ENCODE data around the gene CCL11. TPM values are rescaled to one million over a fixed set of nuclear protein-coding genes. Genes with fewer than 3 reads are reported as not detected.

Gene CCL11
- total RNA-seq, 1 experiment from 2014 or later: not detected

GRCh38 chr17:34303606-34304005 lies 18.1 kb downstream of the CCL11 start:
- ChIA-PET POLR2A (no interaction called here), CTCF (interaction anchor here (4.0 to 12.7 kb wide), 3 partner anchors 57 to 132 kb away, joined by 17 to 166 read pairs (median 109); partner anchors contain the start of gene CCL1)
- no peak overlapping the region for H3K4me3 Mint-ChIP-seq
- no peak overlapping the region for H3K27ac Mint-ChIP-seq
- H3K9me3 Mint-ChIP-seq: no peaks in the 10 kb centered on the region
- H3K27me3 Mint-ChIP-seq (ENCODE audit: low read depth): peaks cover 9% of the 10 kb centered on the region
- TF ChIP-seq, protein P1, sequence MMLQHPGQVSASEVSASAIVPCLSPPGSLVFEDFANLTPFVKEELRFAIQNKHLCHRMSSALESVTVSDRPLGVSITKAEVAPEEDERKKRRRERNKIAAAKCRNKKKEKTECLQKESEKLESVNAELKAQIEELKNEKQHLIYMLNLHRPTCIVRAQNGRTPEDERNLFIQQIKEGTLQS (CRISPR knock-in tag; conservative IDR thresholded peaks at IDR 0.05): no peak
- TF ChIP-seq, protein P2, sequence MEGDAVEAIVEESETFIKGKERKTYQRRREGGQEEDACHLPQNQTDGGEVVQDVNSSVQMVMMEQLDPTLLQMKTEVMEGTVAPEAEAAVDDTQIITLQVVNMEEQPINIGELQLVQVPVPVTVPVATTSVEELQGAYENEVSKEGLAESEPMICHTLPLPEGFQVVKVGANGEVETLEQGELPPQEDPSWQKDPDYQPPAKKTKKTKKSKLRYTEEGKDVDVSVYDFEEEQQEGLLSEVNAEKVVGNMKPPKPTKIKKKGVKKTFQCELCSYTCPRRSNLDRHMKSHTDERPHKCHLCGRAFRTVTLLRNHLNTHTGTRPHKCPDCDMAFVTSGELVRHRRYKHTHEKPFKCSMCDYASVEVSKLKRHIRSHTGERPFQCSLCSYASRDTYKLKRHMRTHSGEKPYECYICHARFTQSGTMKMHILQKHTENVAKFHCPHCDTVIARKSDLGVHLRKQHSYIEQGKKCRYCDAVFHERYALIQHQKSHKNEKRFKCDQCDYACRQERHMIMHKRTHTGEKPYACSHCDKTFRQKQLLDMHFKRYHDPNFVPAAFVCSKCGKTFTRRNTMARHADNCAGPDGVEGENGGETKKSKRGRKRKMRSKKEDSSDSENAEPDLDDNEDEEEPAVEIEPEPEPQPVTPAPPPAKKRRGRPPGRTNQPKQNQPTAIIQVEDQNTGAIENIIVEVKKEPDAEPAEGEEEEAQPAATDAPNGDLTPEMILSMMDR (IDR thresholded peaks at IDR 0.05): no peak
- TF ChIP-seq FOXJ3 (CRISPR knock-in tag; IDR thresholded peaks at IDR 0.05; ENCODE audit: borderline replicate concordance): no peak
- TF ChIP-seq, protein P3, sequence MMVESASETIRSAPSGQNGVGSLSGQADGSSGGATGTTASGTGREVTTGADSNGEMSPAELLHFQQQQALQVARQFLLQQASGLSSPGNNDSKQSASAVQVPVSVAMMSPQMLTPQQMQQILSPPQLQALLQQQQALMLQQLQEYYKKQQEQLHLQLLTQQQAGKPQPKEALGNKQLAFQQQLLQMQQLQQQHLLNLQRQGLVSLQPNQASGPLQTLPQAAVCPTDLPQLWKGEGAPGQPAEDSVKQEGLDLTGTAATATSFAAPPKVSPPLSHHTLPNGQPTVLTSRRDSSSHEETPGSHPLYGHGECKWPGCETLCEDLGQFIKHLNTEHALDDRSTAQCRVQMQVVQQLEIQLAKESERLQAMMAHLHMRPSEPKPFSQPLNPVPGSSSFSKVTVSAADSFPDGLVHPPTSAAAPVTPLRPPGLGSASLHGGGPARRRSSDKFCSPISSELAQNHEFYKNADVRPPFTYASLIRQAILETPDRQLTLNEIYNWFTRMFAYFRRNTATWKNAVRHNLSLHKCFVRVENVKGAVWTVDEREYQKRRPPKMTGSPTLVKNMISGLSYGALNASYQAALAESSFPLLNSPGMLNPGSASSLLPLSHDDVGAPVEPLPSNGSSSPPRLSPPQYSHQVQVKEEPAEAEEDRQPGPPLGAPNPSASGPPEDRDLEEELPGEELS (CRISPR knock-in tag; IDR thresholded peaks at IDR 0.05): no peak
- no peak for TF ChIP-seq GTF2I (CRISPR knock-in tag; conservative IDR thresholded peaks at IDR 0.05)
- no peak for TF ChIP-seq ZNF416 (CRISPR knock-in tag; IDR thresholded peaks at IDR 0.05)
- no peak for TF ChIP-seq E2F4 (CRISPR knock-in tag; IDR thresholded peaks at IDR 0.05; ENCODE audit: borderline replicate concordance, low read depth)
- TF ChIP-seq, protein P4, sequence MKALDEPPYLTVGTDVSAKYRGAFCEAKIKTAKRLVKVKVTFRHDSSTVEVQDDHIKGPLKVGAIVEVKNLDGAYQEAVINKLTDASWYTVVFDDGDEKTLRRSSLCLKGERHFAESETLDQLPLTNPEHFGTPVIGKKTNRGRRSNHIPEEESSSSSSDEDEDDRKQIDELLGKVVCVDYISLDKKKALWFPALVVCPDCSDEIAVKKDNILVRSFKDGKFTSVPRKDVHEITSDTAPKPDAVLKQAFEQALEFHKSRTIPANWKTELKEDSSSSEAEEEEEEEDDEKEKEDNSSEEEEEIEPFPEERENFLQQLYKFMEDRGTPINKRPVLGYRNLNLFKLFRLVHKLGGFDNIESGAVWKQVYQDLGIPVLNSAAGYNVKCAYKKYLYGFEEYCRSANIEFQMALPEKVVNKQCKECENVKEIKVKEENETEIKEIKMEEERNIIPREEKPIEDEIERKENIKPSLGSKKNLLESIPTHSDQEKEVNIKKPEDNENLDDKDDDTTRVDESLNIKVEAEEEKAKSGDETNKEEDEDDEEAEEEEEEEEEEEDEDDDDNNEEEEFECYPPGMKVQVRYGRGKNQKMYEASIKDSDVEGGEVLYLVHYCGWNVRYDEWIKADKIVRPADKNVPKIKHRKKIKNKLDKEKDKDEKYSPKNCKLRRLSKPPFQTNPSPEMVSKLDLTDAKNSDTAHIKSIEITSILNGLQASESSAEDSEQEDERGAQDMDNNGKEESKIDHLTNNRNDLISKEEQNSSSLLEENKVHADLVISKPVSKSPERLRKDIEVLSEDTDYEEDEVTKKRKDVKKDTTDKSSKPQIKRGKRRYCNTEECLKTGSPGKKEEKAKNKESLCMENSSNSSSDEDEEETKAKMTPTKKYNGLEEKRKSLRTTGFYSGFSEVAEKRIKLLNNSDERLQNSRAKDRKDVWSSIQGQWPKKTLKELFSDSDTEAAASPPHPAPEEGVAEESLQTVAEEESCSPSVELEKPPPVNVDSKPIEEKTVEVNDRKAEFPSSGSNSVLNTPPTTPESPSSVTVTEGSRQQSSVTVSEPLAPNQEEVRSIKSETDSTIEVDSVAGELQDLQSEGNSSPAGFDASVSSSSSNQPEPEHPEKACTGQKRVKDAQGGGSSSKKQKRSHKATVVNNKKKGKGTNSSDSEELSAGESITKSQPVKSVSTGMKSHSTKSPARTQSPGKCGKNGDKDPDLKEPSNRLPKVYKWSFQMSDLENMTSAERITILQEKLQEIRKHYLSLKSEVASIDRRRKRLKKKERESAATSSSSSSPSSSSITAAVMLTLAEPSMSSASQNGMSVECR (CRISPR knock-in tag; IDR thresholded peaks at IDR 0.05; ENCODE audit: borderline replicate concordance): no peak
- TF ChIP-seq TCF7 (CRISPR knock-in tag; IDR thresholded peaks at IDR 0.05; ENCODE audit: low read depth): no peak
- TF ChIP-seq, protein P5, sequence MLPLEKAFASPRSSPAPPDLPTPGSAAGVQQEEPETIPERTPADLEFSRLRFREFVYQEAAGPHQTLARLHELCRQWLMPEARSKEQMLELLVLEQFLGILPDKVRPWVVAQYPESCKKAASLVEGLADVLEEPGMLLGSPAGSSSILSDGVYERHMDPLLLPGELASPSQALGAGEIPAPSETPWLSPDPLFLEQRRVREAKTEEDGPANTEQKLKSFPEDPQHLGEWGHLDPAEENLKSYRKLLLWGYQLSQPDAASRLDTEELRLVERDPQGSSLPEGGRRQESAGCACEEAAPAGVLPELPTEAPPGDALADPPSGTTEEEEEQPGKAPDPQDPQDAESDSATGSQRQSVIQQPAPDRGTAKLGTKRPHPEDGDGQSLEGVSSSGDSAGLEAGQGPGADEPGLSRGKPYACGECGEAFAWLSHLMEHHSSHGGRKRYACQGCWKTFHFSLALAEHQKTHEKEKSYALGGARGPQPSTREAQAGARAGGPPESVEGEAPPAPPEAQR (CRISPR knock-in tag; IDR thresholded peaks at IDR 0.05): no peak
- no peak for TF ChIP-seq ZNF138 (CRISPR knock-in tag; conservative IDR thresholded peaks at IDR 0.05)
- no peak for TF ChIP-seq FOXK1 (CRISPR knock-in tag; IDR thresholded peaks at IDR 0.05)
- no peak for TF ChIP-seq OVOL2 (CRISPR knock-in tag; IDR thresholded peaks at IDR 0.05; ENCODE audit: borderline replicate concordance)
- no peak for TF ChIP-seq KAT7 (CRISPR knock-in tag; IDR thresholded peaks at IDR 0.05; ENCODE audit: borderline replicate concordance)
- TF ChIP-seq SMAD4 (CRISPR knock-in tag; IDR thresholded peaks at IDR 0.05): no peak
- H3K36me3 Mint-ChIP-seq: no peaks in the 10 kb centered on the region
- peaks cover 10% of the 10 kb centered on the region for H3K4me1 Mint-ChIP-seq
- ATAC-seq: no peak
- no peak for DNase-seq (ENCODE audit: low spot score)

All from WTC11 (cell line).